ENCODE results near the gene RAG2. TPM values are rescaled to one million over a fixed set of nuclear protein-coding genes. Genes with fewer than 3 reads are reported as not detected.

RAG2 gene
- total RNA-seq, 3 donors from 2014 or later = not detected

DNA sequence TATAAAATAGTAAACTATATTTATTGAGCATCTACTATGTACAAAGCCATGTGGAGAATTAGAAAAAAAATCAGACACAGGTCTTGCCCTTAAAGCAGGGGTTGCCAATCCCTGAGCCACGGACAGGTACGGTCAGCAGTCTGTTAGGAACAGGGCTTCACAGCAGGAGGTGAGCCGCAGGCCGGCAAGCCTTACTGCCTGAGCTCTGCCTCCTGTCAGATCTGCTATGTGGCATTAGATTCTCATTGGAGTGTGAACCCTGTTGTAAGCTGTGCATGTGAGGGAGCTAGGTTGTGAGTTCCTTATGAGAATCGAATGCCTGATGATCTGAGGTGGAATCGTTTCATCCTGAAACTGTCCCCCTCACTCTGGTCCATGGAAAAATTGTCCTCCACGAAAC lies 2.1 kb upstream of the RAG2 start:
- intact Hi-C loops (cut with DNase I; ENCODE audit: low total_unique reads) = no loop called here
- H3K4me3 ChIP-seq = no peak overlapping the region
- no peak for DNase-seq (ENCODE audit: low spot score in 2 of 2)
- peaks cover 0 to 7% of the 10 kb centered on the region in 2 donors for H3K4me1 ChIP-seq
- no peaks in the 10 kb centered on the region for H3K36me3 ChIP-seq
- no peaks in the 10 kb centered on the region for H3K9me3 ChIP-seq
- H3K27me3 ChIP-seq = no peaks in the 10 kb centered on the region
- TF ChIP-seq POLR2AphosphoS5 (IDR thresholded peaks at IDR 0.05) (no peak), POLR2A (IDR thresholded peaks at IDR 0.05) (no peak)
- TF ChIP-seq, protein P1, sequence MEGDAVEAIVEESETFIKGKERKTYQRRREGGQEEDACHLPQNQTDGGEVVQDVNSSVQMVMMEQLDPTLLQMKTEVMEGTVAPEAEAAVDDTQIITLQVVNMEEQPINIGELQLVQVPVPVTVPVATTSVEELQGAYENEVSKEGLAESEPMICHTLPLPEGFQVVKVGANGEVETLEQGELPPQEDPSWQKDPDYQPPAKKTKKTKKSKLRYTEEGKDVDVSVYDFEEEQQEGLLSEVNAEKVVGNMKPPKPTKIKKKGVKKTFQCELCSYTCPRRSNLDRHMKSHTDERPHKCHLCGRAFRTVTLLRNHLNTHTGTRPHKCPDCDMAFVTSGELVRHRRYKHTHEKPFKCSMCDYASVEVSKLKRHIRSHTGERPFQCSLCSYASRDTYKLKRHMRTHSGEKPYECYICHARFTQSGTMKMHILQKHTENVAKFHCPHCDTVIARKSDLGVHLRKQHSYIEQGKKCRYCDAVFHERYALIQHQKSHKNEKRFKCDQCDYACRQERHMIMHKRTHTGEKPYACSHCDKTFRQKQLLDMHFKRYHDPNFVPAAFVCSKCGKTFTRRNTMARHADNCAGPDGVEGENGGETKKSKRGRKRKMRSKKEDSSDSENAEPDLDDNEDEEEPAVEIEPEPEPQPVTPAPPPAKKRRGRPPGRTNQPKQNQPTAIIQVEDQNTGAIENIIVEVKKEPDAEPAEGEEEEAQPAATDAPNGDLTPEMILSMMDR (IDR thresholded peaks at IDR 0.05) = no peak
- no peak overlapping the region for H3K27ac ChIP-seq

DNA sequence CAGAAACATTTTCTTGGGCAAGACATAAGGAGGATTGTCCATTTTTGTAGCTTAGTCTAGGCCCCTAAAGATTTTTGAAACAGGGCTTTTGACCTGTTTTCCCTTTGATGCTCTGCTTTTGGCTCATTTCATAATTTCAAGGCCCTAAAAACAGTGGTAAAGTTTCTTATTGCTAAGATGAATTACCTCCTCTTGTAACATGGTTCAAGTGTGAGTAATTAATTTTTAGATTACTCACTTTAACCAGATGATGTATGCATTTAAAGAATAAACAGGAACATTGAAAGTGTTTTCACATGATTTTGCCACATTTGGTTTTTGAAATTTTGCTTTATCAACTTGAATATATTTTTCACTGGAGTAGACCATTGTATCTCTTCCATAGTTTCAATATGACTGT lies 1.2 kb downstream of the RAG2 start:
- Histone ChIP-seq H3K27ac (no peak overlapping the region), H3K4me3 (no peak overlapping the region)
- intact Hi-C loops (cut with DNase I; ENCODE audit: low total_unique reads) = no loop called here

DNA sequence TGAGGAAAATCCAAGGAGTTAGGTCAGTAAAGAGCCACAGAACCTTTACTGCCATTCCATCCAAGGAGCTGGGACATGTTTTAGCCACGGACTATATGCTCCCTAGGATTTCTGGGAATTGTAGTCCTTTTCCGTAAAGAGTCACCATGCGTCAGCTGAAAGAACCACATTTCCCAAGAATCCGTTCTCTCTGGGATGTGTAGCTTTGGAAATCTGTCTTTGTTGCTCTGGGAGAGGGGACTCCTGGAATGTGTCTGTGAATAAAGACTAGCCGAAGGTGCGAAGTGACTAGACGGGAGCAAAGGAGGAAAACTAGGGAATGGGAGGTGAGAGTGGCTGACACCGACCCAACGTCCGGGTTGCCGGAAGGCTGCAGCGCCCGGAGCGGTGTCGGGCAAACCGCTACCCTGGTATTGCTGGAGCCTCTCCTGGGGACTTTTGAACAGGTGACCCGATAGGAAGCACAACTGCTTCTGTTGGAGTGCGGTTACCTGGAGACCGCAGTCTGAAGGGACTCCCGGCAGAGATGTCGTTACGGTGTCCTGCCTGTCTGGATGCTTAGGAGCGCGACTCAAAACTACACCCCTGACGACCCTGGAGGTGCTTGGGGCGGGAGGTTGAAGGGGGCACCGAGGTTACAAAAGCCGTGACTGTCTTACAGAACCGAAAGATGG lies 3.6 kb downstream of the RAG2 start, which contains the start of gene IFTAP:
IFTAP (plus strand) TSS at position 187 of the 674 bp plus-strand sequence. CDS start 15,602 bp downstream, outside the sequence.
- peak in 1 of 2 donors; percentile 40 for DNase-seq (ENCODE audit: low spot score in 2 of 2)
- no peaks in the 10 kb centered on the region for H3K36me3 ChIP-seq
- TF ChIP-seq, protein P1 (IDR thresholded peaks at IDR 0.05) = no peak
- TF ChIP-seq POLR2A (IDR thresholded peaks at IDR 0.05) (no peak), POLR2AphosphoS5 (IDR thresholded peaks at IDR 0.05) (no peak)
- H3K27me3 ChIP-seq = peaks cover 0 to 8% of the 10 kb centered on the region in 2 donors
- intact Hi-C loops (cut with DNase I; ENCODE audit: low total_unique reads) = no loop called here
- peaks cover 0 to 9% of the 10 kb centered on the region in 2 donors for H3K4me1 ChIP-seq
- peak within 1 kb of the TSS; percentile 56 to 92 (median 63) for H3K4me3 ChIP-seq
- H3K27ac ChIP-seq = peak within 1 kb of the TSS; percentile 56 to 64
- no peaks in the 10 kb centered on the region for H3K9me3 ChIP-seq

More for the DNA sequence above, 1.2 kb downstream of the RAG2 start:
- DNase-seq (ENCODE audit: low spot score in 2 of 2) = no peak
- Histone ChIP-seq H3K9me3 (no peaks in the 10 kb centered on the region), H3K36me3 (no peaks in the 10 kb centered on the region), H3K4me1 (peaks cover 0 to 9% of the 10 kb centered on the region in 2 donors), H3K27me3 (peaks cover 0 to 5% of the 10 kb centered on the region in 2 donors)
- TF ChIP-seq POLR2AphosphoS5 (IDR thresholded peaks at IDR 0.05) (no peak), POLR2A (IDR thresholded peaks at IDR 0.05) (no peak)
- TF ChIP-seq, protein P1 (IDR thresholded peaks at IDR 0.05) = no peak

- DNase-seq (ENCODE audit: low spot score in 2 of 2) = no peak
- Histone ChIP-seq H3K36me3 (no peaks in the 10 kb centered on the region), H3K4me1 (peaks cover 0 to 9% of the 10 kb centered on the region in 2 donors), H3K4me3 (no peak overlapping the region), H3K9me3 (no peaks in the 10 kb centered on the region), H3K27ac (no peak overlapping the region), H3K27me3 (peaks cover 0 to 20% of the 10 kb centered on the region in 2 donors)
- no peak for TF ChIP-seq POLR2A (IDR thresholded peaks at IDR 0.05)
- TF ChIP-seq, protein P1 (IDR thresholded peaks at IDR 0.05) = no peak
- TF ChIP-seq POLR2AphosphoS5 (IDR thresholded peaks at IDR 0.05) = no peak
- intact Hi-C loops (cut with DNase I; ENCODE audit: low total_unique reads) = no loop called here
Observed at GRCh38 chr11:36591433-36591832, 6.6 kb downstream of the RAG2 start.

DNA sequence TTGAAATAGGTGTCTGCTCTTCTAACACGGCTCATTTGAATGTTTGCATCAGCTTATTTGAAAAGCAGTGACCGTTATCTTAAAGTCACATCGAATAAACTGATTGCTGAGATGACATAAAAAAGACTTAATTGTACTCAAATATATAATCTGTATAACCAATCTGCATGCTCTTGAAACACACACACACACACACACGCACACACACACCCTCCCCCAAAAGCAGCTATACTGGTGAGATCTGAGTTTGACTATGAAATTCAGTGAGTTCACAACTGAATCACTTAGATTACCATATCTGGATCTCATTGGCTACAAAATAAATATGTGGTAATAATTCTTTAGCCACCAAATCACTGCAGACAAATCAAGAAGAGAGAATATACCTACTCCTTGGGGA lies 7.5 kb downstream of the RAG2 start:
- peaks cover 0 to 20% of the 10 kb centered on the region in 2 donors for H3K27me3 ChIP-seq
- H3K36me3 ChIP-seq = no peaks in the 10 kb centered on the region
- no peak for TF ChIP-seq POLR2A (IDR thresholded peaks at IDR 0.05)
- TF ChIP-seq, protein P1 (IDR thresholded peaks at IDR 0.05) = no peak
- no peak for TF ChIP-seq POLR2AphosphoS5 (IDR thresholded peaks at IDR 0.05)
- no peaks in the 10 kb centered on the region for H3K9me3 ChIP-seq
- H3K4me3 ChIP-seq = no peak overlapping the region
- DNase-seq (ENCODE audit: low spot score in 2 of 2) = no peak
- H3K27ac ChIP-seq = no peak overlapping the region
- intact Hi-C loops (cut with DNase I; ENCODE audit: low total_unique reads) = no loop called here
- H3K4me1 ChIP-seq = peaks cover 0 to 5% of the 10 kb centered on the region in 2 donors

Data from breast epithelium (tissue), 4 donors.